GDM1 (cell line): ENCODE data around the gene RAB3C.

ENCODE experiments used
- DNase-seq: peaks from one replicate; lab custom pipeline; 2025; lab: John Stamatoyannopoulos, UW

Gene RAB3C

DNA sequence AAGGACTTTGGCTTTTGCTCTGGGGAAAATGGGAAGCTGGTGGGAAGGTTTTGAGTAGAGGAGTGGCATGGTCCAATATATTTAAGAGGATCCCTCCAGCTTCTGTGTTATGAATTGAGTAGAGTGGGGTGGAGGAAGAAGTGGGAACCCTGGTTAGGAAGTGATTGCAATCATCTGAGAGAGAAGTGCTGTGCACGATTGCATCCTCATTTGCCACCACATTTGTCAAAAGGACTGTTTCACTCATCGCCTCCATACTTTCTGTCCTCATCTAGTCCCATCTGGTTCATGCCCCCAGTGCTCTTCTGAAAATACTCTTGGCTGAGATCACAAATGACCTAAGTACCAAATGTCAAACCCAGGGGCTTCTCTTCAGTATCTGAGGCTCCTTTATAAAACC, 192.1 kb downstream of the RAB3C start:
- DNase-seq: no peak

DNA sequence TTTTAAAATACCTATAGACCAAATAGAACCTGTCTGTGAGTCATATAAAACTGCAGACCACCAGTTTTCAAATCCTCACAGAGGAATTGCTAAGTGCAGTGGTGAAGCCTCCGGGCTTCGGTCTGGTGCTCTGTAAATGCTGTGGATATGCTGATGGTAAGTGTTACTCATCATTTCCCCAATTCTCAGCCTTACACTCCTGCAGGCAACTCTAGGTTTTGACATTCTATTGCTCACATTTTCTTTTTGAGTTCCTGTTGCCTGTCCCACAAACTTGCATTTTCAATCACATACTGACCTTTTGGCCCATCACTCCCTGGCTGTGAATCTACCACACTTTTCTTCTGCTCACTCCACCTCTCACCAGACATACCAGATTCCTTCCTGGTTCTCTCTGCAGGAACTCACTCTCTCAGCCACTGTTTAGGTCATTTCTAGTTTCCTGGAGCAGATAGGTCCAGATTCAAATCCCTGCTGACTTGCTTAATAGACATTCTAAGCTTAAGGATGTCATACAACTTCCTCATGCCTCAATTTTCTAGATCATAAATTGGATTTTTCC, 192.9 kb downstream of the RAB3C start:
- DNase-seq: no peak

DNA sequence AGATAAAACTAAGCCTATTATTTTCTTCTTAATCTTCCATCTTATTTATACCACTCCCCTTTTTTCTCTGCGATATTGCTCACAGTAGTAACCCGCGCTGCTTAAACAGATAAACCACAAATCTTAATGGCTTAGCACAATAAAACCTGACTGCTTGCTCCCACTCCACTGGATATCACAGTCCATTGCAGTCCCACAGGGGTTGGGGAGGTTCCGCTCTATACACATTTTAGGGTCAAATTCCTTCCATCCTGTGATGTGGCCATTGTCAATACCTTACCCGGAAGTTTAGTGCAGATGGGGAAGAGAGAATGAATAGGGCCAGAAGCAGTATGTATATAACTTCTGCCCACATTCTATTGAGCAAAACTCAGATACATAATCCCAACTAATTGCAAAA, 193.7 kb downstream of the RAB3C start:
- no peak for DNase-seq

DNA sequence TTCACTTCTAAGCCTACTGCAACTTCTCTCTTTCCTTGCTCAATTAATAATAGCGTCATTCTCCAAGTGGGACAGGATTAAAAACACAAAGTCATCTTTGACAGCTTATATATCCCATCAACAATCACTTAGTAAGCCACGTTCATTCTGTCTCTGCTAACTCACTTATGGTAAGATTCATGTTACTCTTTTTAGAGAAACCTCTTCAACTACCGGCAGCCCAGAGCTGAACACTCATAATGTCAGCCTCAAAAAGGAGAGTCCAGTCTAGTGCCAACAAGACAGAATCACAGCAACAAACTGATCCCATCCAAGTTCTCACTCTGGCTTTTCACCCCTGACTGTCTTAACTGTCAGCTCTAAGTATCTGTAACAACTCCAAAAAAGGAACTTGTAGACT, 196.0 kb downstream of the RAB3C start:
- DNase-seq: no peak

DNA sequence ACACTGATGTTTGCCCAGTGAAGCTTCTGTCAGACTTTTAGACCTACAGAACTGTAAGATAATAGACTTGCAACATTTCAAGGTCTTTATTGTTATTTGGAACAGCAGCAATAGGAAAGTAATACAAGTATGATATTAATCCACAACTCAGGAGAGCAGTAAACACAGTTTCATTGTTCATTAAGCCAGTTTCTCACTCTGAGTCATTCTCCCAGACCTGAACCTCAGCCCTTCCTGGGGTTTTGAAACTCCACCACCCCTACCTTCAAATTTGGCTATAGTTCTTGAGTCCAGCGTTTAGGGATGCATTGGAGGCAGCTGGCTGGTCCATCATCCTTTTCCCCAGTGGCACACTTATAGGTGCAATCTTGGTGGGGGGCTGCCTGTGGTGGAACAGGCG, 203.2 kb downstream of the RAB3C start:
- DNase-seq: no peak

DNA sequence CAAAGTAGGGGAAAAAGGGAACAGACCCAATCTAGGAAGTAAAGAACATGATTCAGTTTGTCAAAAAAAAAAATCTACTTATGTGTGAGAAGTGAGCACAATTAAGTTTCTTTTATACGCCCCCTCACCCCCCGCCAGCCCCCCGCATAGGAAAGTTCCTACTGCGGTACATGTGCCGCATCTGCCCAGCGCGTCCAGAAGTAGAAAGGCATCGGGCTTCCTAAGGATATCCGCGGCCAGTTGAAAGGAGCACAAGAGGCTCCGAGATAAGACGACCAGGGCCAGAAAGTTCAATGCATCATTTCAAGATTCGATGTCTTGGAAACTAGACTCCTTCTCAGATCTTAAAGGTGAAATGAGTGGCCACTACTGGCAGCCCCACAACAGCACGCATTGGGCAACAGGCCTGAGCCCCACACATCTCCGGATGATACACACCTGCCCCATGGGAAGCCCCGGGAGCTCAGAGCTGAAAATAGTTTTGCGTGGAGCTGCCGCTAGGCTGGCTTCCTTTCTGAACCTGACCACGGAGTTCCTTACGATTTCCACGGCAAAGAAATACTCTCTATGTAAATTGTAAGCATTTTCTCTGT, 203.9 kb downstream of the RAB3C start:
- peak; percentile 72 for DNase-seq

DNA sequence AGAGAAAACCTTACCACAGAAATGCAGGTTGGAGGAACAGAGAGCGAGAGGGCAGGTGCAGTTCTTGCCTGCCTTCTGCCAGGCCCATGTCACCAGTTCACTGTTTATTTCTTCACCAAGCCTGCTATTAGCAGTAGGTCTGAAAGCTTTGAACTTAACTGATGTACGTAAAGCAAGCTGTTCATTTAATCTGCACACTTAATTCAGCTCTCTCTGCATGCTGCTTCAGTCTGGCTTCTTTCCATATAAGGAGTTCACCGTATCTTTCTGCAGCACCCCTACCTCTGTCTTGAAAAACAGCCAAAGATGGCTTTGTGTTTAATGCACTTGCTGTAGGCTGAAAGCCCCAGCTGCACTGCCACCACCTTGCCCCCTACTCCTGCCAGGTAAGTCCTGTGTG, 205.1 kb downstream of the RAB3C start:
- DNase-seq: no peak

DNA sequence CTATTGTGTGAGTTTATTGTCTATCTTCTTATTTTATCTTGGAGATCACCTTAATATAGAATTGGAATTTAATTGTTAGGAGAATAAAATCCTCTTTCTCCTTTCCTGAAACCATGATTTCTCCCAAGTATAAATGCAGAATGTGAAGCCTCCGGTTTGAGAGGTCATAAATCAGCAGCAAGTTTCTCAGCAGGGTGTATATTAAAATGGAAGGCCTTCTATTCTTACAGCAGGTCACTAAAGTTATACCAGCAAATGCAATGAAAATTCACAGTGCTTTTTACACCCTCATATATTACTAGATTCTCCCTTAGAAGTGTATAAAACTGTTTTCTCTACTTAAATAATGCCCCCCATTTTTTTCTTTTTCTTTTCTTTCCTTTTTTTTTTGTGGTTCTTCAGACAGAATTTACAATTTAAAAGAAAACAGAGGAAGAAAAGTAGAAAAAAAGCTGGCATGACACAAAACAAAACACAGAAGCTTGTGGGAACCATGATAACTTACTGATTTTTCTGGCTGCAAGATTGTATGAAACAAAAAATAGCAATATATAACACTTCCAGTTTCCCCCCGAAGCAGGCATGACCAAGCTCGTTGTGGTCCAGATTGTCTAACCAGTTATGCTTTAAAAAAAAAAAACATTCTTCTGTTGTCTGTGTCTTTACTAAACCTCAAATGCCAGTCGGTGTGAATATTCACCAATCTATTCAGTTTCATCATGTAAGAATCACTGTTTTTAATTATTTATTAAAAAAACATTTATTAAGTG, 211.2 kb downstream of the RAB3C start:
- DNase-seq: no peak

DNA sequence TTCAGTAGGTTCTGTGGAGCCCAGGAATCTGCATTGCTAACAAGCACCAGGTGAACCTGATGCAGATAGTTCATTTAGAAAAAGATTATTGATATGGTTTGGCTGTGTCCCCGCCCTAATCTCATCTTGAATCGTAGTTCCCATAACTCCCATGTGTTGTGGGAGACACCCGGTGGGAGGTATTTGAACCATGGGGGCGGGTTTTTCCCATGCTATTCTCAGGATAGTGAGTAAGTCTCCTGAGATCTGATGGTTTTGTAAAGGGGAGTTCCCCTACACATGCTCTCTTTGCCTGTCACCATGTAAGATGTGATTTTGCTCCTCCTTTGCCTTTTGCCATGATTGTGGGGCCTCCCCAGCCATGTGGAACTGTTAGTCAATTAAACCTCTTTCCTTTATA, 212.0 kb downstream of the RAB3C start:
- DNase-seq: no peak

DNA sequence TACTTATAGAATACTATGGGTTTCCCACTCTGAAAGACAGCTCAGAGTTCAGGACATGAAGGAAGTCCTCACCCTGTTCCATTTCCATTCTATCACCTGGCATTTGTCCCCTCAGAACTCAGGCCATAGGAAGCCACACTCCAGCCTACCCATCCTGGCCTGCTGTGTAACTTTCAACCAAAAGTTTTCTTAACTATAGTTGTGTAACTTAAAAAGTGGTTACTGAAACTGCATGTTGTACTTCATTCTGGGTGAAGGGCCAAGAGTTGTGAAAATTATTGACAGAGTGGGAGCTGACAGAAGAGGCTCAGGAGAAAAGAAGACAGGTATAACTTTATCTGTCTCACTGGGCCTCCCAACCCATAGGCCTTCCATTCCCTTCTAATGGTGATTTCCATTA, 212.5 kb downstream of the RAB3C start:
- no peak for DNase-seq

DNA sequence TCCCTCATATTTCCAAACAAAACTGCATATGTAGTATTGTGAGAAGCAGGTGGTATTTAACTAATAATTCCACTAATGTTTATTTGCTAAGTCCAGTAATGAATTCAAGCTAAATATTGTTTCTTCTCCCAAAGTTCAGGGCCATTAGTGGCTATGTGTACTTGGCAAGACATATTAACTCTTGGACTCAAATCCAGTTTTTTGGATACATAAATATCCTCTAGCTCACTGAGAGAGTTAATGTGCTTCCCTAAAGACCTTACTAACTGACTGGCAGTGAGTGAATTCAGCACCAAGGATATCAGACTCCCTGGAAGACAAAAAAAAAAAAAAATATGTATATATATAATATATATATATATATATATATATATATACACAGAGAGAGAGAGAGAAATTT, 214.1 kb downstream of the RAB3C start:
- DNase-seq: no peak

DNA sequence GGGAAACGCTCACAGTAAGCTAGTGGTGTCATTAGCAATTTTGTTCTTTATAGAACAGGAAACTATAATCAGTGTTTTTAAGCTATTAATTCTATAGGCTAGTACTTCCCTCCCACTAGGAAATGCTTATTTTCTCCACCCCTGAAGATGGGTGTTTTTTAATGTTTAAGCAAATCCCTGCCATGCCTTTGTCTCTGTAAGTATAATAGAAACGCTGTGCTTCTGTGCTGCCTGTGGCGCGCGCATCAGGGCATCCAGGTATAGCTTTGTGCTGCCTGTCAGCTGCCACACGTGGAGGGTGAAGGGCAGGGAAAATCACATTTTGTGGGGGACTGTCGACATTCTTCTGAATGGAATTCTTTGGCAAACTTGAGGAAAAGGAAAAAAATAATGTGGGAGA, 217.5 kb downstream of the RAB3C start:
- DNase-seq: no peak

DNA sequence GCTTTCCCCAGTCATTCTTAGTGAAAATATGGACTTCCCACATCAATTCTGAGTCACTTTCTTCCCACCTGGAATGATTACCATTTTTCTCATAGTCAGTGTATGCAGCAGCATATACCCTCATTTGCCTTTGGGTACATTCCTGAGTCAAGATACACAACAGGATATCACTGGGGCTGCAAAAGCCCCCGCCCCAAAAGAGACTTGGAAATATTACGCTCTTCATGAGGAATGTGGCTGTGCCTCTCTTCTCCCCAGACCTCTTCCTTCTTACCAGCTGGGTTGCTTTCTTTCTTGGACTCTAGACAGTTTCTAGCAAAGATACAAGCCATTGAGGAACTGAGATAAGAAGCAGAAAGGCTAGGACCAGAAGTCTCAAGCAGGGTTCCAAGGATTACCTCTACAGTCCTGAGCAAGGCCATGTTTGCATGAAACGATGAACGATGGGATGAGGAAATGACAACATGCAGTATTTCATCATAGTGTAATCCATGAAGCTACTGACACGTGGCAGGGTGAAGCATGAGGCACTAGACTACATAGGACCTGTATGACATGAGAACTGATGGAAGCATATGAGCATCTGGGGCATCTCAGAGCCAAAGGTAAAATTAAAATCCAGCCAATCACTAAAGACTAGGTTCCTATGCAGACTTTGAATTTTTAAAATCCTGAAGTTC, 218.1 kb downstream of the RAB3C start:
- no peak for DNase-seq

DNA sequence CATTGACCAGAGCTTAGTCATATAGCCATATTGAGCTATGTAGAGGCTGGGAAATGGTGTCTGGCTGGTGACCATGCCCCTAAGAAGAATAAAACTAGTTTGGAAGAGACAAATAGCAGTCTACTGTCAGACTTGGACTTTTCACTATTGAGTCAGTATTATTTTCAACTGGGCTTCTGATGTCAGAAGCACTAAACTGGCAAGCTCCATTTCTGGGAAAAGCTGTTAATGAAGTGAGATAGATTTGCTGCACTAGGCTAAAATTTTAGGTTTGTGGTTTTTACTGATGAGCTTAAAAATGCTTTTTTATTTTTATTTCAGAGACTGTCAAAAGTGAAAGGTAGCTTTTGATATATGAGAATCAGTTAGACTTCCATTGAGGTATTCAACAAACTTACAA, 220.2 kb downstream of the RAB3C start:
- DNase-seq: no peak

DNA sequence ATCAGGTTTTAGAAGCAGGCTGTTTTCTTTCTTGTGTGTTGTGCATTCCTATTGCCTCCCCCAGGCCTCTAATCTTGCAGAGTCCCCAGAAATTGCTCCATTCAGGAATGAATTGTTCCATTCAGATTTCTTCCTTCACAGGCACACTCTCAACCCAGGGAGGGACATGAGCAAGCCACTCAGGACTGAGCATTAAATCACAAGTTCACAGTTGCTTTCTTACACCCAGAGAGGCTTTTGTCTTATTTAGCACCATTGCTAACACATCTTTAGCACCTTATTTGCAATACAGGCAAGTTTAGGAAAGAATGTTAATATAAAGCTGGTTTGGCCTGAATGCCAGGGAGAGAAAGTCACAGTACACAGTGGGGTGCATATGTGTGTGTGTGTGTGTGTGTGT, 221.4 kb downstream of the RAB3C start:
- DNase-seq: no peak

DNA sequence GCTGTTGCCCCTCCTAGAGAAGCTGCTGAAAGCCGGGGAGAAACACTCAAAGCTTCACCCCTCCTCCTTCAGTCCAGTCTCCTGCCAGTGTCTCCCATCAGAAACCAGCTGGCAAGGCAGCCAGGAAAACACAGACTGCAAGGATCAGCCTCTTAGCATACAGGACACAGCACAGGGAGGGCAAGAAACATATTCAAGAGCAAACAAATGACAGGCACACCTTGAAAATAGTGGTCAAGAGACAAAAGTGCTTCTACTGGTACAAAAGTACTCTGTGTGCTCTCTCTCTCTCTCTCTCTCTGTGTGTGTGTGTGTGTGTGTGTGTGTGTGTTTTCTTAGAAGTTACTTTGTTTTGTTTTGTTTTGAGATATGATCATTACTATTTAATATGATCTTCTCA, 227.2 kb downstream of the RAB3C start:
- no peak for DNase-seq

DNA sequence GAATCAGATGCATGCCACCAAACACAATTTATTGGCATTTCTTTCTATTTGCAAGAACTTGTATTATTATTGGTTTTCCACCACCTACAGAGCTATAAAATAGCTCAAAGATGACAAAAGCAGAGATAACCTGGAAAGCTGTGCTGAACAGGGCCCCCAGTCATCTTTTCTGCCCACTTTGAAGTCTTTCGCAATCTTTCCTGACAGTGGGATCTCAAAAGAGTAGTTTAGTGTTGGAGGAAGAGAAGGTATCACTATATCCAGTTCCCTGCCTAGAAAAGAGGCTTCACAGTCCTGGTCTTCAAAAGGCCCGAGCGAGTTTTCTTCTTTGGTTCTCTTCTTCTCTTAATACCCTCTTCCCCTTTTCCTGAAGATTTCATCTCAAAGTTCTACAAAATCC, 231.0 kb downstream of the RAB3C start:
- DNase-seq: no peak

DNA sequence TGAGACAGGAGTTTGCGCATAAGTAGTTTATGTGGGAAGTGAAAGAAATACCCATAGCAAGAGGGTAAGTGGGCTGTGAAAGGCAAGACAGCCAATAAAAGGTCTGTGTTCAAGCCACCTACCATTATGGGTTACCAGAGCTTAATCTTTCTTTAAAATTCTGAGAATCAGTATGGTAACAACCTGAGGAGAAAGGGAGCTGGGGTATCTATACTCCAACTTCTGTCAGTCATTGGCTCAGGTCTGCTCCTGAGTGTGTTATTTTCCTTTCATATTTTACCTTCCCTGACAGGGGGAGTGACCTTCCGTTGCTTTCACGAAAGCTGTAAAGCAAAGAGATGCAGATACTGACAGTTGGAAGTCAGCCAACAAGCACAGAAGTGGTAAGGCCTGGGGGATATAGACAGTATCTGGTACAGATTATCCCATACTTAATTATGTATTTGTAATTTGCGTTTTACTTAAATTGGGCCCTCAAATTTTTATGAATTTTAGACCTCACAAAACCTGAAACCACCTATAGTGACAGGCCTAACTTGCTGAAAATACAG, 233.4 kb downstream of the RAB3C start:
- no peak for DNase-seq

DNA sequence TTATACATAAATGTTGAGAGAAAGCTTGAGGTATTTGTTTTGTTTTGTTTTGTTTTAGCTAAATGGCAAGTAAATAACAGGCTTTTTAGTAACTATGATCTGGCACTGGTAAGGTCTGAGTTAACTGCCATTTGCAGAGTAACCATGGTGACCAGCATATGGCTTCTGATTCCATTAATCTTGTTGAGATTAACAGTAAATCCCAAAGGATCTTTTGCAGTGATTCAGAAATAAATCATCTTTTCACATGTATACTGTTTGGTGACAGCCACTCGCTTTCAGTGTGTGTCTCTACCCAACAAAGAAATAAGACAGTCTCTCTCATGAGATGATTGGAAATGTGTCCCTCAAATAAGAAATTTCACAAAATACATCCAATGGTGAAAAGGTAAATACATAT, 235.6 kb downstream of the RAB3C start:
- no peak for DNase-seq

DNA sequence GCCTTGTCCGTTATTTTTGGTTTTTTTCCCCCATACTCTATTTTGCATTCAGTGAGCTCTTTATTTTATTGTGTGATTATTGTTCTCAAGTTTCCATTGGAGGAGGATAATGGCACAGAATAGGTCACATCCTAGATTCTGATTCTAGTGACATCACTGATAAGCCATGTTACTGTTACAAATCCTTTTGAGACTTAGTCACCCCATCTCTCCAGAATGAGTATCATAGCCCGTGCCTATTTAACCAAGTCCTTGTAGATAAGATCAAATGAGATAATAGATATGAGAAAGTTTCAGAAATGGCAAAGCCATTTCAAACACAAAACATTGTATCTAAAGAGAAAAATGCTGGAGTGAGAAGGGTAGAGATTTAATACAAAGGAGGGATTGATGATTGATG, 242.6 kb downstream of the RAB3C start:
- no peak for DNase-seq

DNA sequence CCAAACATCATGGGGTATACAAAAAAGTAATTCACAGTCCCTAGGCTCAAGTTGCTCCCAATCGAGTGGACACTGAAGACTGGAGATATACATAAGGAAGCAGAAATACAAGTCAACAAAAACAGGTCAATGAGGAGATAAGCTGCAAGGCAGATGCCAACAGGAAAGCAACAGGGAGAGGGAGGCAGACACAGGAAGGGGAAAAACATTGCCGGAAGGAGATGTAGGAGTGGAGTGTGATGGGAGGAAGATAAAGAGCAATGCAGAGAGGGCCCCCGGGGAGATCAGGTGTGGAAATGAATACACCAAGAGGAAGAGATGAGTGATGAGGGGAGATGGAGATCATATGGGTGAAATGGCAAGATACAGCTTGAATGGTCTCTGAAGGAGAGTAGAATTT, 243.0 kb downstream of the RAB3C start:
- DNase-seq: no peak

DNA sequence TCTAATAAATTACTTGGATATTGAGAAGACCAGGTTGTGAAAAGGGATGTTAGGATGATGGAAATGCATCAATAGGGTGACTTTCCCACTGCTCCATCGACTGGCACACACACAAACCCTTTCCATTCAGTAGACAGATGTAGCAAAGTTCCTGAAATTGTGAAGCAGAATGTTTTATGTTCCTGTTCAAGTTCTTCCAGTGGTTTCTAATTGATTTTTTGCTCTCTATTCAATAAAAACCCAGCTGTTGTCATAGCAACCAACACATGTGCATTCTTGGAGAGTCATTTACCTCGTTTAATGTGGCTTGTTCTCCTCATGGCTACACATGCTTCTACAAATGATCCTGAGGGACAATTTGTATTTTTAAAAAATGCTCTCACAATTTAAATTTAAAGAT, 244.6 kb downstream of the RAB3C start:
- DNase-seq: no peak

DNA sequence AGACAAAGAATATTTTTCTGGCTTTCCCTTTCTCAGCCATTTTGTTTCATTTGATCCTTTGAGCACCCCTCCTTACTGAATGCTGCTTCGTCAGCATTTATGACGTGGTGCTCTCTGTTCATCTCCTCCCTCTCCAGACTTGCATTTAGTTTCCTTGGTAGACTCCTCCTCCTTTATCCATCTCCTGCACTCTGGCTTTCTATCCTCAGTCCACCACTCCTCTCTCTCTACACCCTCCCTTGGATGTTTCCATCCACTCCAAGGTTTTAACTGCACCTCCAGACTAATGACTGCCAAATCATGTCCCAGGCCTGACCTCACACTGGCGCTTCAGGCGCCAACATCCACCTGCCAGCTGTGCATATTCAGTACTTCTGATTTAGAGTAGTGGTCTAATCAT, 245.4 kb downstream of the RAB3C start:
- no peak for DNase-seq
